OCI-LY3 (cell line): Measurements from ENCODE around the gene VWA1.
"Not testable (repeated sequence)": the region's sequence is repeated elsewhere in the genome, so short reads cannot be mapped to it uniquely, and the experiment has no call there.

Source experiments
- CTCF ChIP-seq: fragments of 200-600, 300-600 bp; sonication (generic); IDR thresholded peaks from 2 replicates; pipeline ENCODE4 v1.5.1; 2014; ENCODE audit warnings: antibody characterized with exemption, low read length, low read depth
- EZH2phosphoT487 ChIP-seq: fragments of 200-600 bp; shearing (Covaris generic); IDR thresholded peaks from 2 replicates; pipeline ENCODE4 v1.6.1; 2018; ENCODE audit warnings: antibody characterized with exemption, mixed run types, low read depth

GRCh38 chr1:1417396-1417795, 18.1 kb upstream of the VWA1 start:
- not testable (repeated sequence) for TF ChIP-seq CTCF, EZH2phosphoT487
